H9 (cell line): Measurements from ENCODE around the gene ZNHIT6. TPM values are rescaled to one million over a fixed set of nuclear protein-coding genes. Genes with fewer than 3 reads are reported as not detected.
A peak's percentile ranks its signal among the peaks of the same experiment; 100 is the strongest.

ENCODE experiments used
- DNase-seq: peaks from one replicate; pipeline ENCODE4 v3.0.0-alpha.2; 2017
- H2AFZ ChIP-seq: one replicate; pipeline ENCODE4 v1.6.1; 2013; ENCODE audit warnings: mild to moderate bottlenecking, low read length, control low read depth, moderate library complexity
- H2AK5ac ChIP-seq: 2 replicates; pipeline ENCODE4 v1.6.1; 2013; ENCODE audit warnings: low read length, control low read depth, mixed read lengths; ENCODE audit not compliant: insufficient read length
- H2BK120ac ChIP-seq: one replicate; pipeline ENCODE4 v1.6.1; 2013; ENCODE audit warnings: low read depth, mild to moderate bottlenecking, low read length, control low read depth, inconsistent platforms; ENCODE audit not compliant: poor library complexity, severe bottlenecking
- H2BK12ac ChIP-seq: 2 replicates; pipeline ENCODE4 v1.6.1; 2013; ENCODE audit warnings: low read length, control low read depth, mixed read lengths, low read depth; ENCODE audit not compliant: insufficient read length
- H2BK15ac ChIP-seq: 2 replicates; pipeline ENCODE4 v1.6.1; 2013; ENCODE audit warnings: low read depth, low read length, control low read depth
- H2BK20ac ChIP-seq: one replicate; pipeline ENCODE4 v1.6.1; 2013; ENCODE audit warnings: low read depth, mild to moderate bottlenecking, low read length, control low read depth, inconsistent platforms; ENCODE audit not compliant: poor library complexity, severe bottlenecking
- H2BK5ac ChIP-seq: 2 replicates; pipeline ENCODE4 v1.6.1; 2013; ENCODE audit warnings: low read length, control low read depth, mixed read lengths; ENCODE audit not compliant: insufficient read length
- H3K14ac ChIP-seq: 2 replicates; pipeline ENCODE4 v1.6.1; 2013; ENCODE audit warnings: low read length, control low read depth; ENCODE audit not compliant: insufficient read depth
- H3K18ac ChIP-seq: 2 replicates; pipeline ENCODE4 v1.6.1; 2013; ENCODE audit warnings: low read depth, mild to moderate bottlenecking, mixed read lengths, low read length, control low read depth; ENCODE audit not compliant: insufficient read length
- H3K23ac ChIP-seq: 2 replicates; pipeline ENCODE4 v1.6.1; 2013; ENCODE audit warnings: low read length, control low read depth, mixed read lengths, low read depth; ENCODE audit not compliant: insufficient read length
- H3K23me2 ChIP-seq: 2 replicates; pipeline ENCODE4 v1.6.1; 2013; ENCODE audit warnings: low read depth, mild to moderate bottlenecking, mixed read lengths, low read length, control low read depth; ENCODE audit not compliant: insufficient read length, poor library complexity, severe bottlenecking
- H3K27ac ChIP-seq: 2 replicates; pipeline ENCODE4 v1.5.1; 2013; ENCODE audit warnings: low read length, control low read depth, mixed read lengths, low read depth; ENCODE audit not compliant: insufficient read length
- H3K27me3 ChIP-seq: 2 replicates; pipeline ENCODE4 v1.6.1; 2013; ENCODE audit warnings: low read length, control low read depth, inconsistent platforms; ENCODE audit not compliant: insufficient read depth
- H3K4ac ChIP-seq: 2 replicates; pipeline ENCODE4 v1.6.1; 2013; ENCODE audit warnings: low read depth, mild to moderate bottlenecking, control low read depth, inconsistent platforms, low read length, moderate library complexity
- H3K4me1 ChIP-seq: 2 replicates; pipeline ENCODE4 v1.6.1; 2013; ENCODE audit warnings: low read length, control low read depth, inconsistent platforms; ENCODE audit not compliant: insufficient read depth
- H3K4me2 ChIP-seq: 2 replicates; pipeline ENCODE4 v1.6.1; 2013; ENCODE audit warnings: low read length, control low read depth, mixed read lengths; ENCODE audit not compliant: insufficient read length, insufficient read depth
- H3K56ac ChIP-seq: 2 replicates; pipeline ENCODE4 v1.6.1; 2013; ENCODE audit warnings: low read depth, mild to moderate bottlenecking, mixed read lengths, low read length, control low read depth; ENCODE audit not compliant: insufficient read length
- H3K79me1 ChIP-seq: 2 replicates; pipeline ENCODE4 v1.6.1; 2013; ENCODE audit warnings: low read depth, mild to moderate bottlenecking, moderate library complexity, low read length, control low read depth, inconsistent platforms; ENCODE audit not compliant: insufficient read depth, poor library complexity, severe bottlenecking
- H3K79me2 ChIP-seq: 2 replicates; pipeline ENCODE4 v1.6.1; 2013; ENCODE audit warnings: low read length, control low read depth, inconsistent platforms; ENCODE audit not compliant: insufficient read depth
- H3K9ac ChIP-seq: 2 replicates; pipeline ENCODE4 v1.6.1; 2013; ENCODE audit warnings: low read length, control low read depth, mixed read lengths; ENCODE audit not compliant: insufficient read length; ENCODE audit errors: extremely low read depth
- H3K9me3 ChIP-seq: one replicate; pipeline ENCODE4 v1.6.1; 2013; ENCODE audit warnings: low read depth, low read length, inconsistent platforms; ENCODE audit not compliant: control insufficient read depth
- H3T11ph ChIP-seq: one replicate; pipeline ENCODE4 v1.6.1; 2013; ENCODE audit warnings: mild to moderate bottlenecking, low read length, control low read depth, inconsistent platforms
- H4K20me1 ChIP-seq: one replicate; pipeline ENCODE4 v1.6.1; 2013; ENCODE audit not compliant: control insufficient read depth, insufficient read length, insufficient read depth
- H4K5ac ChIP-seq: 2 replicates; pipeline ENCODE4 v1.6.1; 2013; ENCODE audit warnings: low read depth, mild to moderate bottlenecking, mixed read lengths, low read length, control low read depth; ENCODE audit not compliant: insufficient read length
- H4K8ac ChIP-seq: replicated peaks from 2 replicates; pipeline ENCODE4 v1.6.1; 2013; ENCODE audit warnings: low read length, control low read depth, mixed read lengths, low read depth; ENCODE audit not compliant: insufficient read length
- H4K91ac ChIP-seq: 2 replicates; pipeline ENCODE4 v1.6.1; 2013; ENCODE audit warnings: low read depth, mild to moderate bottlenecking, moderate library complexity, mixed read lengths, low read length, control low read depth; ENCODE audit not compliant: insufficient read length
- H3K27ac Mint-ChIP-seq, 3 experiments: 2 replicates in 2 of 3; 3 replicates in 1 of 3; pipeline ENCODE4 v1.8.0; 2020 to 2021; ENCODE audit warnings: mixed read lengths in 3 of 3, mild to moderate bottlenecking in 1 of 3, moderate library complexity in 1 of 3
- H3K27me3 Mint-ChIP-seq: 2 replicates; pipeline ENCODE4 v1.8.0; 2021; ENCODE audit warnings: low read depth, mild to moderate bottlenecking, moderate library complexity, mixed read lengths
- H3K36me3 Mint-ChIP-seq, 3 experiments: 2 replicates in 2 of 3; 3 replicates in 1 of 3; pipeline ENCODE4 v1.8.0; 2020 to 2021; ENCODE audit warnings: low read depth in 3 of 3, mixed read lengths in 3 of 3; ENCODE audit not compliant: insufficient read depth in 1 of 3
- H3K4me1 Mint-ChIP-seq, 2 experiments: 2 replicates each; pipeline ENCODE4 v1.8.0; 2020; ENCODE audit warnings: mixed read lengths in 2 of 2
- H3K4me3 Mint-ChIP-seq, 2 experiments: 2 replicates in 1 of 2; 3 replicates in 1 of 2; pipeline ENCODE4 v1.8.0; 2020 to 2021; ENCODE audit warnings: mild to moderate bottlenecking in 2 of 2, mixed read lengths in 2 of 2, moderate library complexity in 1 of 2
- H3K9me3 Mint-ChIP-seq, 2 experiments: 2 replicates in 1 of 2; 3 replicates in 1 of 2; pipeline ENCODE4 v1.8.0; 2020; ENCODE audit warnings: mild to moderate bottlenecking in 2 of 2, mixed read lengths in 2 of 2, moderate library complexity in 1 of 2
- WGBS: extraction: QIAGEN DNeasy Blood & Tissue Kit; methylation state at CpG from one replicate; pipeline ENCODE4 v1.1.7; 2013; ENCODE audit warnings: missing lambda C conversion rate, low lambda C conversion rate, mixed read lengths; ENCODE audit not compliant: insufficient read length; ENCODE audit errors: extremely low coverage; 5-methylcytosine and 5-hydroxymethylcytosine counted together
- total RNA-seq: library from RNA; stranded (reverse); gene quantifications from 2 replicates; pipeline ENCODE4 v1.2.1, GENCODE V29; 2021
- TF ChIP-seq, protein P1 (sequence below): fragments of 200-600 bp; sonication (generic); conservative IDR thresholded peaks from 3 replicates; pipeline ENCODE4 v1.8.0; 2021; ENCODE audit warnings: antibody characterized with exemption, mild to moderate bottlenecking

ZNHIT6 gene
- total RNA-seq, 1 experiment from 2014 or later, result 21.5 TPM

- H2BK20ac ChIP-seq, result no peak overlapping the region
- H4K8ac ChIP-seq, result no peak overlapping the region
- TF ChIP-seq, protein P1, sequence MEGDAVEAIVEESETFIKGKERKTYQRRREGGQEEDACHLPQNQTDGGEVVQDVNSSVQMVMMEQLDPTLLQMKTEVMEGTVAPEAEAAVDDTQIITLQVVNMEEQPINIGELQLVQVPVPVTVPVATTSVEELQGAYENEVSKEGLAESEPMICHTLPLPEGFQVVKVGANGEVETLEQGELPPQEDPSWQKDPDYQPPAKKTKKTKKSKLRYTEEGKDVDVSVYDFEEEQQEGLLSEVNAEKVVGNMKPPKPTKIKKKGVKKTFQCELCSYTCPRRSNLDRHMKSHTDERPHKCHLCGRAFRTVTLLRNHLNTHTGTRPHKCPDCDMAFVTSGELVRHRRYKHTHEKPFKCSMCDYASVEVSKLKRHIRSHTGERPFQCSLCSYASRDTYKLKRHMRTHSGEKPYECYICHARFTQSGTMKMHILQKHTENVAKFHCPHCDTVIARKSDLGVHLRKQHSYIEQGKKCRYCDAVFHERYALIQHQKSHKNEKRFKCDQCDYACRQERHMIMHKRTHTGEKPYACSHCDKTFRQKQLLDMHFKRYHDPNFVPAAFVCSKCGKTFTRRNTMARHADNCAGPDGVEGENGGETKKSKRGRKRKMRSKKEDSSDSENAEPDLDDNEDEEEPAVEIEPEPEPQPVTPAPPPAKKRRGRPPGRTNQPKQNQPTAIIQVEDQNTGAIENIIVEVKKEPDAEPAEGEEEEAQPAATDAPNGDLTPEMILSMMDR, result no peak
- DNase-seq, result no peak
- no peak overlapping the region; a peak in 1 of 5 replicates for H3K4me3 Mint-ChIP-seq
- H3K79me2 ChIP-seq, result no peaks in the 10 kb centered on the region
- H3K27ac Mint-ChIP-seq, result peak overlapping the region; percentile 91 to 98 (median 96); a peak in 6 of 7 replicates
- no peak overlapping the region for H3K23ac ChIP-seq
- no peaks in the 10 kb centered on the region for H4K20me1 ChIP-seq
- H3K4me2 ChIP-seq, result no peak overlapping the region
- H3K4ac ChIP-seq, result no peak overlapping the region
- H3K4me1 ChIP-seq, result peaks cover 10% of the 10 kb centered on the region; the same call in 1 of the 2 replicates
- H3K79me1 ChIP-seq, result no peaks in the 10 kb centered on the region
- peak overlapping the region; percentile 63 for H2BK12ac ChIP-seq
- no peak overlapping the region for H2AFZ ChIP-seq
- no peak overlapping the region for H2BK5ac ChIP-seq
- no peaks in the 10 kb centered on the region for H3K9me3 ChIP-seq
- H2AK5ac ChIP-seq, result peak overlapping the region; percentile 73
- no peak overlapping the region for H2BK15ac ChIP-seq
- H3K27ac ChIP-seq, result no peak overlapping the region
- peak overlapping the region; percentile 66 for H3K18ac ChIP-seq
- no peak overlapping the region for H3K9ac ChIP-seq
- peak overlapping the region; percentile 25 for H4K91ac ChIP-seq
- no peaks in the 10 kb centered on the region for H3K23me2 ChIP-seq
- H3K56ac ChIP-seq, result no peak overlapping the region
- H3K14ac ChIP-seq, result no peak overlapping the region
- no peaks in the 10 kb centered on the region for H3K9me3 Mint-ChIP-seq
- no peak overlapping the region for H4K5ac ChIP-seq
- no peaks in the 10 kb centered on the region for H3K27me3 ChIP-seq
- H3T11ph ChIP-seq, result no peak overlapping the region
- H3K36me3 Mint-ChIP-seq, result peaks cover 0 to 3% (median 0%) of the 10 kb centered on the region in 3 experiments; a peak in 1 of 7 replicates
- H3K4me1 Mint-ChIP-seq, result peaks cover 36 to 52% of the 10 kb centered on the region in 2 experiments
- H3K27me3 Mint-ChIP-seq, result no peaks in the 10 kb centered on the region
- no CpG with 5 or more reads among the region's 4 CpGs for WGBS
- H2BK120ac ChIP-seq, result peak overlapping the region; percentile 64
Observed at GRCh38 chr1:85606414-85606800, 101.8 kb downstream of the ZNHIT6 start.
